PC-9 (cell line): Measurements from ENCODE around the gene ZSWIM3. TPM values are rescaled to one million over a fixed set of nuclear protein-coding genes. Genes with fewer than 3 reads are reported as not detected.

ENCODE experiments used
- BruUV-seq: library from RNA; stranded (reverse); fragments of 400-500 nt; replicated peaks from 2 replicates; lab custom pipeline; 2021; lab: Mats Ljungman, UMichigan
- CTCF ChIA-PET: fragments of 300-600 bp; sonication (Branson Sonifier 250); formaldehyde crosslinking; loops from one replicate; lab custom pipeline; 2022; ENCODE audit warnings: antibody characterized with exemption; lab: Charles Lee
- POLR2A ChIA-PET: fragments of 300-600 bp; sonication (Branson Sonifier 250); formaldehyde crosslinking; loops from one replicate; lab custom pipeline; 2022; ENCODE audit warnings: antibody characterized with exemption; ENCODE audit not compliant: unreplicated experiment; lab: Charles Lee
- DNase-seq, 2 experiments: peaks; one replicate each; pipeline versions ENCODE4 v3.0.0 to v3.0.0-alpha.2; 2015 to 2022; ENCODE audit warnings: mixed read lengths in 1 of 2
- H2AFZ ChIP-seq: fragments of 200-600 bp; sonication (generic); 2 replicates; pipeline ENCODE4 v1.8.1; 2017; ENCODE audit warnings: antibody characterized with exemption
- H3F3A ChIP-seq: fragments of 200-600 bp; sonication (generic); 2 replicates; pipeline ENCODE4 v1.8.1; 2017; ENCODE audit warnings: antibody characterized with exemption, mild to moderate bottlenecking, low read depth; ENCODE audit not compliant: insufficient read depth
- H3K27ac ChIP-seq: fragments of 200-600 bp; sonication (generic); 2 replicates; pipeline ENCODE4 v1.6.1; 2016; ENCODE audit warnings: mixed run types
- H3K27me3 ChIP-seq: fragments of 200-600 bp; sonication (generic); 2 replicates; pipeline ENCODE4 v1.6.1; 2016; ENCODE audit warnings: low read depth, mixed run types; ENCODE audit not compliant: insufficient read depth
- H3K36me3 ChIP-seq: fragments of 200-600 bp; sonication (generic); 2 replicates; pipeline ENCODE4 v1.6.1; 2016; ENCODE audit warnings: low read depth, mixed run types
- H3K4me1 ChIP-seq: fragments of 200-600 bp; sonication (generic); replicated peaks from 2 replicates; pipeline ENCODE4 v1.6.1; 2016; ENCODE audit warnings: mixed run types; ENCODE audit not compliant: insufficient read depth
- H3K4me2 ChIP-seq: fragments of 200-600 bp; sonication (generic); 2 replicates; pipeline ENCODE4 v1.6.1; 2017; ENCODE audit warnings: mixed run types
- H3K4me3 ChIP-seq: fragments of 200-600 bp; sonication (generic); 2 replicates; pipeline ENCODE4 v1.6.1; 2016; ENCODE audit warnings: mixed run types
- H3K79me2 ChIP-seq: fragments of 200-600 bp; sonication (generic); 2 replicates; pipeline ENCODE4 v1.6.1; 2017; ENCODE audit warnings: low read depth, mixed run types
- H3K9me2 ChIP-seq: fragments of 200-600 bp; sonication (generic); 2 replicates; pipeline ENCODE4 v1.8.1; 2017; ENCODE audit warnings: mild to moderate bottlenecking; ENCODE audit not compliant: insufficient read depth
- H3K9me3 ChIP-seq: fragments of 200-600 bp; sonication (generic); 2 replicates; pipeline ENCODE4 v1.8.1; 2016; ENCODE audit warnings: low read depth; ENCODE audit not compliant: insufficient read depth
- H4K20me1 ChIP-seq: fragments of 200-600 bp; sonication (generic); 2 replicates; pipeline ENCODE4 v1.8.1; 2017; ENCODE audit not compliant: insufficient read depth
- CTCF ChIP-seq: fragments of 200-600 bp; sonication (generic); conservative IDR thresholded peaks from 2 replicates; pipeline ENCODE4 v1.6.1; 2017; ENCODE audit warnings: mixed run types, antibody characterized with exemption, mild to moderate bottlenecking, moderate library complexity
- EZH2 ChIP-seq: fragments of 200-600 bp; sonication (generic); IDR thresholded peaks from 2 replicates; pipeline ENCODE4 v1.8.0; 2017; ENCODE audit warnings: antibody characterized with exemption, low read depth
- intact Hi-C: fragments of 100-400 bp; cut with micrococcal nuclease; formaldehyde crosslinking; loops from one replicate; pipeline ENCODE4 v1.10.0; 2022; ENCODE audit not compliant: unreplicated experiment
- total RNA-seq: library from RNA; stranded (reverse); gene quantifications from 2 replicates; pipeline ENCODE4 v1.2.3, GENCODE V29; 2021

ZSWIM3 gene
- total RNA-seq, 1 experiment from 2014 or later, result 2.7 TPM

- DNase-seq, result no peak
- Histone ChIP-seq H3F3A (peaks cover 27% of the 10 kb centered on the region), H3K4me2 (no peak overlapping the region), H3K9me3 (no peaks in the 10 kb centered on the region), H3K9me2 (no peaks in the 10 kb centered on the region), H3K4me1 (peaks cover 23% of the 10 kb centered on the region), H3K4me3 (no peak overlapping the region), H3K36me3 (no peaks in the 10 kb centered on the region), H3K27ac (no peak overlapping the region), H3K27me3 (no peaks in the 10 kb centered on the region), H2AFZ (no peak overlapping the region), H4K20me1 (no peaks in the 10 kb centered on the region), H3K79me2 (no peaks in the 10 kb centered on the region)
- ChIA-PET POLR2A (no interaction called here), CTCF (no interaction called here)
- TF ChIP-seq EZH2 (no peak), CTCF (no peak)
- BruUV-seq, result no TSS peak
- intact Hi-C loops, result no loop called here
These were observed 60.4 kb downstream of the ZSWIM3 start for GRCh38 chr20:45917790-45918141.

GRCh38 chr20:45918182-45918737 is 60.8 kb downstream of the ZSWIM3 start:
- Histone ChIP-seq H3K4me3 (no peak overlapping the region), H3K9me2 (no peaks in the 10 kb centered on the region), H3K9me3 (no peaks in the 10 kb centered on the region), H3K4me2 (no peak overlapping the region), H2AFZ (no peak overlapping the region), H3K27ac (no peak overlapping the region), H3K36me3 (no peaks in the 10 kb centered on the region), H4K20me1 (no peaks in the 10 kb centered on the region), H3K27me3 (no peaks in the 10 kb centered on the region), H3F3A (peaks cover 27% of the 10 kb centered on the region), H3K4me1 (peaks cover 23% of the 10 kb centered on the region), H3K79me2 (no peaks in the 10 kb centered on the region)
- DNase-seq, result no peak
- no TSS peak for BruUV-seq
- intact Hi-C loops, result no loop called here
- TF ChIP-seq EZH2 (no peak), CTCF (no peak)
- ChIA-PET POLR2A (interaction anchor here (0.6 kb wide), 1 partner anchor 17 kb away, joined by 4 read pairs; no protein-coding TSS in a partner anchor), CTCF (interaction anchor here (0.7 kb wide), 1 partner anchor 18 kb away, joined by 4 read pairs; no protein-coding TSS in a partner anchor)

GRCh38 chr20:45918779-45919537 is 61.5 kb downstream of the ZSWIM3 start:
- no peak for TF ChIP-seq CTCF
- no peak for TF ChIP-seq EZH2
- H3K9me3 ChIP-seq, result no peaks in the 10 kb centered on the region
- CTCF ChIA-PET, result interaction anchor here (0.7 kb wide), 1 partner anchor 18 kb away, joined by 4 read pairs; no protein-coding TSS in a partner anchor

More at GRCh38 chr20:45918779-45919537, 61.5 kb downstream of the ZSWIM3 start:
- no peaks in the 10 kb centered on the region for H3K9me2 ChIP-seq
- DNase-seq, result no peak
- no peak overlapping the region for H2AFZ ChIP-seq
- no peaks in the 10 kb centered on the region for H4K20me1 ChIP-seq
- no peak overlapping the region for H3K27ac ChIP-seq
- H3K4me3 ChIP-seq, result no peak overlapping the region
- no peaks in the 10 kb centered on the region for H3K36me3 ChIP-seq
- H3K4me1 ChIP-seq, result peaks cover 21% of the 10 kb centered on the region
- BruUV-seq, result no TSS peak
- intact Hi-C loops, result no loop called here
- H3K79me2 ChIP-seq, result no peaks in the 10 kb centered on the region
- H3F3A ChIP-seq, result peaks cover 24% of the 10 kb centered on the region
- no peaks in the 10 kb centered on the region for H3K27me3 ChIP-seq
- no peak overlapping the region for H3K4me2 ChIP-seq
- POLR2A ChIA-PET, result interaction anchor here (0.5 to 0.6 kb wide), 2 partner anchors 15 to 16 kb away, joined by 3 to 4 read pairs; no protein-coding TSS in a partner anchor
